GM18499 (cell line): ENCODE results near the gene ZNF581.

Source experiments
- ATAC-seq: cut with Tn5 transposase; IDR thresholded peaks from one replicate; pipeline ENCODE4 v1.9.1; 2021; ENCODE audit warnings: moderate number of reproducible peaks; ENCODE audit not compliant: insufficient read depth, unreplicated experiment

The ZNF581 gene

GRCh38 chr19:55643003-55643886, at the start of gene ZNF581:
Gene ZNF581 (plus strand): TSS chr19:55643649. CDS start chr19:55644572, 923 bp downstream.
- no peak for ATAC-seq

- no peak for ATAC-seq
Observed at GRCh38 chr19:55594996-55595545, 48.4 kb upstream of the ZNF581 start.

GRCh38 chr19:55596304-55596703, 47.1 kb upstream of the ZNF581 start:
- ATAC-seq = no peak

GRCh38 chr19:55597501-55597921, 45.9 kb upstream of the ZNF581 start:
- ATAC-seq = no peak

GRCh38 chr19:55598034-55598433, 45.4 kb upstream of the ZNF581 start:
- ATAC-seq = no peak

- ATAC-seq = peak; percentile 43
Observed at GRCh38 chr19:55598719-55599467, 44.6 kb upstream of the ZNF581 start.

- ATAC-seq = peak; percentile 26
Observed at GRCh38 chr19:55599468-55599841, 44.0 kb upstream of the ZNF581 start, which contains the start of gene FIZ1. Gene FIZ1 (minus strand): TSS chr19:55599517. CDS start chr19:55597865, 1,652 bp downstream.

GRCh38 chr19:55599842-55600661, 43.4 kb upstream of the ZNF581 start, which contains the start of gene ZNF524:
Gene ZNF524 (plus strand): TSS chr19:55600288. CDS start chr19:55602113, 1,825 bp downstream.
- ATAC-seq = peak; percentile 27

GRCh38 chr19:55600662-55601028, 42.8 kb upstream of the ZNF581 start:
- no peak for ATAC-seq

- no peak for ATAC-seq
Observed at GRCh38 chr19:55601084-55601483, 42.4 kb upstream of the ZNF581 start.

GRCh38 chr19:55602104-55603001, 41.1 kb upstream of the ZNF581 start:
- ATAC-seq = no peak

- ATAC-seq = no peak
Observed at GRCh38 chr19:55603115-55603514, 40.3 kb upstream of the ZNF581 start.

GRCh38 chr19:55603581-55604292, 39.7 kb upstream of the ZNF581 start:
- no peak for ATAC-seq

- ATAC-seq = peak; percentile 35
Observed at GRCh38 chr19:55605207-55605636, 38.2 kb upstream of the ZNF581 start.

- no peak for ATAC-seq
Observed at GRCh38 chr19:55605637-55606470, 37.6 kb upstream of the ZNF581 start, which contains the start of gene ZNF865. Gene ZNF865 (plus strand): TSS chr19:55605647. CDS start chr19:55613619, 7,972 bp downstream.

- ATAC-seq = no peak
Observed at GRCh38 chr19:55606471-55606787, 37.0 kb upstream of the ZNF581 start.

- ATAC-seq = no peak
Observed at GRCh38 chr19:55606817-55607216, 36.6 kb upstream of the ZNF581 start.

GRCh38 chr19:55609326-55609725, 34.1 kb upstream of the ZNF581 start:
- ATAC-seq = no peak
